HG02840 (cell line): ENCODE data around the gene CSRP2.
A peak's percentile ranks its signal among the peaks of the same experiment; 100 is the strongest.

Source experiments
- ATAC-seq: cut with Tn5 transposase; IDR thresholded peaks from one replicate; pipeline ENCODE4 v1.9.1; 2021; ENCODE audit warnings: mild to moderate bottlenecking, moderate library complexity, moderate number of reproducible peaks; ENCODE audit not compliant: unreplicated experiment, low FRiP score

Gene CSRP2

DNA sequence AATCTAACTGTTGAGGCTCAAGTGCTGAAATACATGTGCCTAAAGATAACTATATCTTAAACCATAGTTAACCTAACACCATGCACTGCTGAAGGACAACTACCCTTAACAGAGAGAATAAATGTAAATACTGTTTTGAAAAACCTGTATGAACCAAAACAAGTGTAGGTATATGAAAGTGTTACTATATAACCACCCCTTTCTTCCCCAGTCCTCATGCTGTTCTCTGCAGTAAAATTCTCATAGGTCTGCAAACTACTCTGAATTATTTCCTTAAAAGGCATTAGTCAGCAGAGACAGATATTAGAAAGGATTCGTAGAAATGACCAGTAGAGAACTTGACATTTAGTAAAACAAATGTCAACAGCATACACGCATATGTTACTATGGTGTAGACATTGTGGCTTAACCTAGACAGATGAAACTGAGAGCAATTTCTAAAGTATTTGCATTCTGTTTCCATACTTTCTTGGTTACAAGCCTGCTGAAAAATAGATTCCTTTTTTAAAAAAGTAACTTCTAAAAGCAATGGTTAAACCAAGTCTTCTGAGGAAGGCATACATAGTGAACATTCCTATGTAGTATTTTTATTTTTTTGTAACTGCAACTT, 13.9 kb downstream of the CSRP2 start:
- ATAC-seq: peak; percentile 74

DNA sequence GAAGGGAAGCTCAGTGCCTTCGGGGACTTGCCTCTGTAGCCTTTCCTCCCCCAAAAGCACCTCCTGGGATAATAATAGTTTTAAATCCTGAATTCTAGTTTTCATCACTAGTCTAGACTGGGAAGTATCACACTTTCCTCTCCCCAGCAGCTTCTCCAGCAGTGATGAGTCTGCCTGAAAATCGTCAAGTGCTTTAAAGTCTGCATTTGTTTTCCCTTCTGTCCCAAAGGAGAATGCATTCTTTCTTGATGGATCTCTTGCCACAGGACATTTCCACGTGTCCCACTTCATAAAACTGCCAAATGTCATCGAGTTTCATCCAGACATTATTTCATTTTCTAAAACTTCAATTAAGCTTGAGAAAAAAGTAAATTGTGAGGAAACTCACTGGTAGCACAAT, 15.0 kb downstream of the CSRP2 start:
- no peak for ATAC-seq

DNA sequence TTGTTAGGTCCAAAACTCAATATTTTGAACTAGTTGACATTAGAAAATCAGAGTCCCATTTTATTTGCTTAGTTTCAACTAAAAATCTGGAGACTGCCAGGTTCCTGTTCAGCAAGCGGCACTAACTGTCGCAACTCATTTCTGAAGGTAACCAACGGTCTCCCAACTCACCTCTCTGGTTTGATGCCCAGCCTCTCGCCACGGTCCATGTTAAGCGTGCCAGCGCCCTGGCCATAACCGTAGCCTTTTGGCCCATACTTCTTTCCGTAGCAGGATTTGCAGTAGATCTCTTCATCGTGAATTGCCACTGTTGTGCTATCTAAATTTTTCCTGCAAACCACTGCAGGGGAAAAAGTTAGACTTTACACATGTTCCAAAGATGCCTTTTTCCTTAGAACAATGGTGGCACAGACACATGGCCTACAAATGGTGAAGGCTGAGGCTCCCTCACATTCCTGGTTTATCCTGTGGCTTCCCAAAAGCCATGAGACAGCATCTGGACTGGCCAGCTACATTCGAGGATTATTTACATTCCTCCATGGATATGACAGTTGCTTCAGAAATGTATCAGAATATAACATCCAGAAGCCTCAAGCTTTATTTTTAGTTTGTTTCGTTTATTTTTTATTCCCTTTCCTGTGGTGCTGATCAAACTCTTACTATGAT, 15.7 kb downstream of the CSRP2 start:
- ATAC-seq: no peak

DNA sequence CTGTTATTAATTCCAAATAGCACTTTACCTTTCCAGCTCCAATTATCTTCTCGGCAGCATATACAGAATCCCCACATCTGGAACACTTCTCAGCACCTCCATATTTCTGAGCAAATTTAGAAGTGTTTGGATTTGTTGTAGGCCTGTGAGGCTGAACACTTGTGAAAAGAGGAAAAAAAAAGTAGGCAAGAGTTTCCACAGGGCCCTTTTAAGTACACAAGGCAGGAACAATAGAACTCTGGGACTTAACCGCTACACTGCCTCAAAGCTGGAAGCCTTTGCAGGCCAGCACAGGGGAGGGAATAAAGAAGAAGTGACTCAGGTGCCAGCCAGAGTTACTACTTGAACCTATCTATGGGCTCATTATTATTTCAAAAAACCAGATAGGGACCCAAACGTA, 18.6 kb downstream of the CSRP2 start:
- no peak for ATAC-seq

DNA sequence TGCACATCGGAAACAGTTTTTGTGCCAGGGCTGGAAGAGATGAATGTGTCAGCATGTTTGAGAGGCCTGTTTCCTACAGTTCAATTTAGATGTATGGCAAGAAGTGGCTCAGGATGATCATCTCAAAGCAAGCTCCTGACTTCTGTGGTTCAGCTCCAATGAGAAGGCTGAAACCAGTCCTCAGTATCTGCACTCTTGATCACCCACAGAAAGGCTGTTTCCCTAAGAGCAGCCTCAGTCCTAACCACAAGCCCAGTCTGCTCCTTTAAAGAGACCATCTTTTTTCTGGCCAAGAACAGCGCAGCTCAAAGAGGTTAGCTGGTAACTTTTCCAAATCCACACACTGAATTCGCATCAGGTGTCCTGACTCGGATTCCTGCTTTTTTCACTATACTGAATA, 19.2 kb downstream of the CSRP2 start:
- ATAC-seq: no peak

DNA sequence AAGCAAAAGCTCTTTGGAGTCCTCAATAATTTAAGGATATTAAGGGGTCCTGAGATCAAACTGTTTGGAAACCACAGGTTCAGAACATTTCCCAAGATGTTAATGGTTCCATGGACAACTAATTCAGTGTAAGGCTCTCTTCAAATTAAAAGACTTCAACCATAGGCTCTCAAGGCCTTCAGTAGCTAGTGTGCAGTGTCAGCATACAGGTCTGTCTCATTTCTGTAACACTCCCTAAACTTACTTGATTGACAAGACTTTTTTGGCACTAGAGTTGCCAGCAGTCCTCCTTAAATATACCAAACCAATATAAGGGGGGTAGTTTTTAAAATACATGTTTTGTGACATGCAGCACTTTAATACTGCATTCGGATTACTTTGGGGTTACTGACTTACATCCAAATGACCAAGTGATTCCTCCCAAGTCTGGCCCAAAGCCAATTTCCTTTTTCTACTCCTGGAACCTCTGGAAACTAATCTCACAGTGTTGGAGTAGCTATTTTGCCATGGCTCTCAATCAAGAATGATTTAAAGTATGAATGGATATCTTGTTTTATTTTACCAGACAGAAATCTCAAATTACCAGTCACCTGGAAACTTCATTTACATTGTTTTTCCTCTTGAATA, 22.7 kb downstream of the CSRP2 start:
- no peak for ATAC-seq

DNA sequence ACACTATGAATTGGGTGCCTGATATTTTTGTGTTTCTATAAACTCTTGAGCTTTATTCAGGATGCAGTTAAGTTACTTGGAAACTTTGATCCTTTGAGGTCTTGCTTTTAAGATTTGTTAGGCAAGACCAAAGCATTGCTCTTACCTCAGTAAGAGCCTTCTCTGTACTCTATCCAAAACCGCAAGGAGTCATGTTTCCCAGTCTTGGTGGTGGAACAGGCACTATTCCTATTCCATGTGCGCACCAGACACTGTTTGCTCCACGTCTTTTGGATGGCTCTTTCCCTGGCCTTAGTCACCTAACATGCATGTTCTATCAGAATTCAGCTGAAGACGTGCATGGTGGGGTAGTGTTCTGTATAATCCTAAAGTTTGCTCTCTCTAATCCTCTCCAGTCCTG, 23.5 kb downstream of the CSRP2 start:
- ATAC-seq: no peak

DNA sequence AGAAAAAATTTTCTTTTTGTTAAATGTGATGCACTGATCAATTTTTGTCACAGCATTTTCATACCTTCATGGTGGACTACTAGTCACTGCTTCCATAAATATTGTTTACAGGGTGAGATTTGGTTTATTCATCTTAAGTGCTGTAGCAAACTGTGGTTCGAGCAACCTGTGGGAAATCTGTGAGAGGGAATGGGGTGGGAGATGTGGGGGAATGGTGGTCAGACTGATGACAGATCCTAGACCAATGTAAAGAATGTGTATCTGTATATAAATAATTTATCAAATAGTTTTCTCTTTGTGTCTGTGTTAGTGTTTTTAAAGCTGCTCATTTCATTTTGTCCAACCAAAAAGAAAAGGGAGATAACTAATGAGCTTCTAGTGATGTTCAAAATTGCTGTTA, 26.7 kb downstream of the CSRP2 start:
- ATAC-seq: no peak

DNA sequence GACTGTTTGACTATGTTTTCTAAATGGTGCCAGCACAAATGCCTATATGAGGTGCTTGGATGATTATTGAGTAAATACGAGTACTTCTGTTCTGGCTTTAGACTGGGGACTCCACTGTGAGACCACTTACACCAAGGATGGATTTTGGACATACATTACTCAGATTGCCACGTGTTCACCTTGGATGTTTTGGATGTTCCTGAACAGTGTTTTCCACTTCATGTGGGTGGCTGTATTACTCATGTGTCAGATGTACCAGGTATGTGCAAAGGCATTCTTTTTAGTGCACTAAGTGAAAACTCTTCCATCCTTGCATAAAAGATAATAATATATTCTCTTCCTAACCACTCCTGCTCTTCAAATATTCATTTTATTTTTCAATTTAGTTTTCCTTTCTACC, 30.7 kb downstream of the CSRP2 start:
- ATAC-seq: no peak

DNA sequence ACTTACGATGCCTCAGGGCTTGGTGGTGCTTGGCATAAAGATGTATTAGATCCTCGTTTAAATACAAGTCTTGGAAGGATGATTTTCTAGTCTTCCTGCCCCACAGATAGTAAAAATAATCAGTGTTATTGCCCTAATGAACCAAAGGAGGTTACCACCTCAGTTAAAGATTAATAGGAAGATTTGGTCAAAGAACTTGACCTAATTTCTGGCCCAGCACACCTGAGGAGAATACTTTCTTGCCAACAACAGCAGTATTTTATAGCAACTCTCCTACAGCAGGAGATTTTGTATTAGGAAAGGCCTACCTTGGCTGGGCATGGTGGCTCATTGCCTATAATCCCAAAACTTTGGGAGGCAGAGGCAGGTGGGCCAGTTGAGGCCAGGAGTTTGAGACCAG, 31.6 kb downstream of the CSRP2 start:
- ATAC-seq: no peak

DNA sequence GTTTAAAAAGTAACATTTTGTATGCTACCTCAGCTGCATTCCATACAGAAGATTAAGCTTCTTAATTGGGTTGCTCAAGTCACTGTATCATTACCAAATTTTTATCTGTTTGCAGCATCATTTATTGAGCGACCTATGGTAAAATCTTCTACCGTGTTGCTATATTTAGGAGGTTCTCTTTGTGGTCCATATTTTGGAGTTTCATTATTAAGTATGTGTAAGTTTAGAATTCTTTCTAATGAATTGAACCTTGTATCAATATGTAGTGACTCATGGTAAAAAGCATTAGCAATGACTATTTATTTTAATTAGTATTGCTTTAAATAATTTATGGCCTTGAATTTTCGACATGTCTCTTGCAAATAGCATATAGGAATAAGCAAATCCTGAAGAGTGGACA, 42.2 kb downstream of the CSRP2 start:
- ATAC-seq: no peak

DNA sequence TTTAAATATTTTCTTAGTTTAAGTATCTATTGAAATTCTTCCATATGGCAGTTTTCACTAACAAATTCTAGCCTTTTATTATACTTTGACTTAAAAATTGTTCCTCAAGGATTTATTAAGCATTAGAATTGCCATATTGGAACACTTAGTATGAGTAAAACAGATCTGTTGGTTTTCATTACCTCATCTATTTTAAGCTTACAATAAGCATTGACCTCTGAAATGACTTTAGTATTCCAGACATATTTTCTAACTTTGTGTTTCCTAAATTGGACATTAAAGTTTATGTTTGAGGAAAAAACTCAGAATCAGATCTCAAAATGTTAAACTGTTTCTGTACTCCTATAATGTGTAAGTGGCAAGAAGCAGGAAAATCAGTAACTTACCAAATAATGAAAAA, 48.4 kb downstream of the CSRP2 start:
- ATAC-seq: no peak

DNA sequence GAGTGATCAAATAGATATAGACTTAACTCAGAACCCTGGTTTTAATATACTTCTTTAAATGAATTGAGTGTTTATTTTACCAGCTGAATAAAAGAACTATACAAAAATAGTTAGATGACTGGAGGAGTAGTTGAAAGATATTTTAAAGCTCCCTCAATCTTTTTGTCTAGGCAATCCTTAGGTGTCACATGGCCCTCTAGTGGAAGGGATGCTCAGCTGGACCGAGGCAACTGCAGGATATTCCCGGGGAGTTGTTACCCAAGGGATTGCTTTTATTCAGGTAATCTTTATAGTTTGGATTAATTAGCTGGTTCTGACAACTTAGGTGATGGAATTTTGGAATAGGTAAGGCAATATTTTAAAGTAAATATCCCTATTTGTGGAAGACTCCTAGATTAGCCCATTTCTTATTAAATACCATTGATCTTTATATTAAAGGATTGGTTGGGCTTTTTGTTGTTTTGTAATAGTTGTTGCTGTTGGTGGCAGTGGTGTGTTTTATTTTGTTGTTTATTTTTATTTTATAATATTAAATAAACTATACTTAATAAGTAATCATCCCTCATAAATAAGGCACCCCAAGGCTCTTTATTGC, 57.8 kb downstream of the CSRP2 start:
- no peak for ATAC-seq

DNA sequence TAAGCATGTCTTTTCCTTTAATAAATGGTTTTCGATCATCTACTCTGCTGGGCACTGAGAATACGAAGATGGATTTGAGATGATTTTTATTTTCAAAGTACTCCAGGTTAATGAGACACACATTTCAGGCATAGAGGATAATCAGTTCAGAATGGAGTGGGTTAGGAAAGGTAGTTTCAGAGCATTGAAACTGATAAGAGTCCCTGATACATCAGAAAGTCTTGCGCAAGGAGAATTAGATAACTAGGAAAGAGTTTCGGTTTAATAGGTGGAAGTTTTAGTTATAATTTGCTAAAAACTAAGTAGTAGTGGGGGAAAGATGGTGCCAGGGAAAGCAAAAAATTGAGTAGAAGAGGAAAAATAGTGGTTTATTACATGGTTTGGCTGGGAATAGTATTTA, 64.8 kb downstream of the CSRP2 start:
- no peak for ATAC-seq

DNA sequence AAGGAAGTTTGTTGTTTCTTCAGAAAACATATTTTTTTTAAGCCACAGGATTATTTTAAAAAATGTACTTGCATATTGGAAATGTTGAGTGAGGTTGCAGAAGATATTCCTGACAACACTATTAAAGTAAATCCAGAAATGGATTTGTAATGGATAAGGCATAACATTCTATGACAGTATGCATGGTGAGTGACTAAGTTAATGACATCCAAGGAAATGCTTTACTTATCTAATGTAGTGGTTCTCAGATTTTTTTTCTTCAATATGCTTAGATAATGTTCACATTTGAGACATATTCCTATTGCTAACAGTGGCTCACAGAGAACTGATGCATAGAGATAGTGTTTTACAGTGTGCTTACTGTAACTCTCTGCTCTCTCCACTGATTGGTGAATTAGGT, 65.6 kb downstream of the CSRP2 start:
- ATAC-seq: no peak

DNA sequence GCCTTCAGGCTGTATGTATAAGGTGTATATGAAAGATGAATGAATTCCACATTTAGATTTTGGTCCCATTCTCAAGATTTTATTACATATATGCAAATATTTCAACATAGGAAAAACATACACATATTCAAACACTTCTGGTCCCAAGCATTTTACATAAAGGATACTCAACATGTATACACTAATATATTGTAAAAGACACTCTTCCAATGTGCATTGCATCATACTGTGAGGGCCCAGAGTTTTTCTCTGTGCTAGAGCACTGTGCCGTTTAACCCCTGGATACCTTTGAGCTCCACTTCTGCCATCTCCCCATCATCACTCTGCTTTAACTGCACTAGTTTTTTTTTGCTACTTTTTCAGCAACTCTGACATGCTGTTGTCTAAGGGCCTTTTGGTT, 66.8 kb downstream of the CSRP2 start:
- ATAC-seq: no peak

DNA sequence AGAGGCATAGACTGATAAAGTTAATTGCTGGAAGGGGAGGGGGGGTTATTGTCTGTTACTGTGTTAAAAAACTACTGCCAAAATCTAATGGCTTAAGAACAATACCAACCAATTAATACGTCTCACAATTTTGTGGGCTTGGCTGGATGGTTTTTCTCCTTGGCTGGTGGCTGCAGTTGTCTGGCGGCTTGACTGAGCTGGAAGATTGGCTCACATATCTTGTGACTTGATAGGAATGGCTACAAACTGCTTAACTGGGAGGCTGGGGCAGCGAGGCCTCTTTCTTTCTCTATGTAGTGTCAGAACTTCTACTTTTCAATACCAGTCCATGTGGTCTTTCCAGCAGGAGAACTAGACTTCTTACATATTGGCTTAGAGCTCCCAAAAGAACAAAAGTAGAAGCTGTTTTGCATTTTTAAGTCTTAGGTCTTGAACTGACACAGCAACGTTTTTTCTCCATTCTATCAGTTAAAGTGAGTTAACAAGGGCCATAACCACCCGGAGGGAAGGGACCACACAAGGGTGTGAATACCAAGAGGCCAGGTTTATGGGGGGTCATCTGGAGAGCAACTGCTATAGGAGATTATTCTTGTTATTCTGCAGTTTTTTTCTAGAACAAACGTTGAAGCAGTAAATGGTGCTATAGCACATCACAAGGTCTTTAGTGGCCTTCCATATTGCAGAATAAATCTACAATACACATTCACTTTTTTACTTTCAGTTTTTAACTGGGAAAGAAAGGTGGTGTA, 68.0 kb downstream of the CSRP2 start:
- no peak for ATAC-seq
